ENCODE measurements around the gene FCHSD2.

GRCh38 chr11:73121692-73122091 lies 20.4 kb downstream of the FCHSD2 start:
- TF ChIP-seq, protein P1, sequence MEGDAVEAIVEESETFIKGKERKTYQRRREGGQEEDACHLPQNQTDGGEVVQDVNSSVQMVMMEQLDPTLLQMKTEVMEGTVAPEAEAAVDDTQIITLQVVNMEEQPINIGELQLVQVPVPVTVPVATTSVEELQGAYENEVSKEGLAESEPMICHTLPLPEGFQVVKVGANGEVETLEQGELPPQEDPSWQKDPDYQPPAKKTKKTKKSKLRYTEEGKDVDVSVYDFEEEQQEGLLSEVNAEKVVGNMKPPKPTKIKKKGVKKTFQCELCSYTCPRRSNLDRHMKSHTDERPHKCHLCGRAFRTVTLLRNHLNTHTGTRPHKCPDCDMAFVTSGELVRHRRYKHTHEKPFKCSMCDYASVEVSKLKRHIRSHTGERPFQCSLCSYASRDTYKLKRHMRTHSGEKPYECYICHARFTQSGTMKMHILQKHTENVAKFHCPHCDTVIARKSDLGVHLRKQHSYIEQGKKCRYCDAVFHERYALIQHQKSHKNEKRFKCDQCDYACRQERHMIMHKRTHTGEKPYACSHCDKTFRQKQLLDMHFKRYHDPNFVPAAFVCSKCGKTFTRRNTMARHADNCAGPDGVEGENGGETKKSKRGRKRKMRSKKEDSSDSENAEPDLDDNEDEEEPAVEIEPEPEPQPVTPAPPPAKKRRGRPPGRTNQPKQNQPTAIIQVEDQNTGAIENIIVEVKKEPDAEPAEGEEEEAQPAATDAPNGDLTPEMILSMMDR (IDR thresholded peaks at IDR 0.05; ENCODE audit: low read depth, low read length): no peak
- no peak for TF ChIP-seq POLR2A (IDR thresholded peaks at IDR 0.05; ENCODE audit: extremely low read depth, insufficient read length)
- TF ChIP-seq, protein P2, sequence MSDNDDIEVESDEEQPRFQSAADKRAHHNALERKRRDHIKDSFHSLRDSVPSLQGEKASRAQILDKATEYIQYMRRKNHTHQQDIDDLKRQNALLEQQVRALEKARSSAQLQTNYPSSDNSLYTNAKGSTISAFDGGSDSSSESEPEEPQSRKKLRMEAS (IDR thresholded peaks at IDR 0.05; ENCODE audit: low read depth, low read length): no peak

All from NB4 (cell line).